ENCODE results near the gene CEP85. TPM values are rescaled to one million over a fixed set of nuclear protein-coding genes. Genes with fewer than 3 reads are reported as not detected.

CEP85 gene
- total RNA-seq, 1 experiment from 2014 or later = 38.6 TPM

GRCh38 chr1:26317612-26318337 lies 83.8 kb downstream of the CEP85 start, which contains the start of gene CD52:
CD52 (plus strand) TSS chr1:26317958; CDS start chr1:26318018, 60 bp downstream.
- Mint-ChIP-seq H3K4me3 (peak within 1 kb of the TSS in 1 of 2 experiments; percentile 11; a peak in 3 of 5 replicates), H3K9me3 (no peaks in the 10 kb centered on the region), H3K36me3 (ENCODE audit: insufficient read depth in 1 of 3, low read depth in 3 of 3) (peaks cover 5 to 16% (median 8%) of the 10 kb centered on the region in 3 experiments; a peak in 6 of 7 replicates), H3K4me1 (peaks cover 34 to 50% of the 10 kb centered on the region in 2 experiments), H3K27ac (peak within 1 kb of the TSS; percentile 44 to 78 (median 68); a peak in 5 of 7 replicates), H3K27me3 (ENCODE audit: low read depth) (peaks cover 1% of the 10 kb centered on the region; the same call in 1 of the 2 replicates)
- WGBS (ENCODE audit: extremely low coverage, insufficient read length, low lambda C conversion rate) = no CpG with 5 or more reads among the region's 12 CpGs
- Histone ChIP-seq H4K91ac (ENCODE audit: insufficient read length, low read depth, low read length) (no peak within 1 kb of the TSS), H2BK20ac (ENCODE audit: low read depth, low read length, poor library complexity, severe bottlenecking) (no peak within 1 kb of the TSS), H3K27me3 (ENCODE audit: insufficient read depth, low read length) (no peaks in the 10 kb centered on the region), H3K23me2 (ENCODE audit: insufficient read length, low read depth, low read length, poor library complexity, severe bottlenecking) (no peaks in the 10 kb centered on the region), H3T11ph (ENCODE audit: low read length) (no peak within 1 kb of the TSS), H3K4me1 (ENCODE audit: insufficient read depth, low read length) (no peaks in the 10 kb centered on the region), H3K23ac (ENCODE audit: insufficient read length, low read depth, low read length) (no peak within 1 kb of the TSS), H3K14ac (ENCODE audit: insufficient read depth, low read length) (no peak within 1 kb of the TSS), H3K4ac (ENCODE audit: low read depth, low read length) (no peak within 1 kb of the TSS), H2AK5ac (ENCODE audit: insufficient read length, low read length) (no peak within 1 kb of the TSS), H2BK12ac (ENCODE audit: insufficient read length, low read depth, low read length) (no peak within 1 kb of the TSS), H3K27ac (ENCODE audit: insufficient read length, low read depth, low read length) (no peak within 1 kb of the TSS), H4K5ac (ENCODE audit: insufficient read length, low read depth, low read length) (no peak within 1 kb of the TSS), H3K4me2 (ENCODE audit: insufficient read depth, insufficient read length, low read length) (no peak within 1 kb of the TSS), H2BK15ac (ENCODE audit: low read depth, low read length) (no peak within 1 kb of the TSS), H2BK120ac (ENCODE audit: low read depth, low read length, poor library complexity, severe bottlenecking) (no peak within 1 kb of the TSS), H3K79me1 (ENCODE audit: insufficient read depth, low read depth, low read length, poor library complexity, severe bottlenecking) (no peaks in the 10 kb centered on the region), H3K18ac (ENCODE audit: insufficient read length, low read depth, low read length) (no peak within 1 kb of the TSS), H3K56ac (ENCODE audit: insufficient read length, low read depth, low read length) (no peak within 1 kb of the TSS), H4K20me1 (ENCODE audit: control insufficient read depth, insufficient read depth, insufficient read length) (no peaks in the 10 kb centered on the region), H2AFZ (ENCODE audit: low read length) (no peak within 1 kb of the TSS), H2BK5ac (ENCODE audit: insufficient read length, low read length) (no peak within 1 kb of the TSS), H3K79me2 (ENCODE audit: insufficient read depth, low read length) (no peaks in the 10 kb centered on the region), H3K9me3 (ENCODE audit: control insufficient read depth, low read depth, low read length) (no peaks in the 10 kb centered on the region), H4K8ac (replicated peaks; ENCODE audit: insufficient read length, low read depth, low read length) (no peak within 1 kb of the TSS), H3K9ac (ENCODE audit: extremely low read depth, insufficient read length, low read length) (no peak within 1 kb of the TSS)
- peak; percentile 78 for DNase-seq
- TF ChIP-seq CTCF (conservative IDR thresholded peaks at IDR 0.05) = no peak
